ENCODE data around the gene RPP14.

DNA sequence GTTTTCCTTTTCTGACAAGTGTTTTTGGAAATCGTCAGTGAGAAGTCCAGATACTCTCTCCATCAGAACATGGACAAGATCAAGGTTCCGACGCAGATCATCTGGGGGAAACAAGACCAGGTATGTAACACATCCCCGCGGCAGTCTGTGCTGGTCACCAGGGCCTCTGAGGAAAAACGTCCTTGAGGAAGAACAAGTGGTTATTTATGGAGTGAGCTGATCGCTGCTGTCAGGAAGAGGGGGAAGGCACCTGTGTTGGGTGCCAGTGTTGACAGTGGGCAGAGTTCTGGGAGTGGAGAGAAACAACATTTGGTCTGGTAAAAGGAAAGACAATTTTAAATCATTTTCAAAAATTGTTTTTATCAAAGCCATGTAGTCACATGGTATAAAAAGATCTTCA is 20.7 kb upstream of the RPP14 start:
- TF ChIP-seq POLR2A (IDR thresholded peaks at IDR 0.05; ENCODE audit: low read length) = no peak
- no peak for TF ChIP-seq JUN (IDR thresholded peaks at IDR 0.05)
- no peak for TF ChIP-seq CTCF (IDR thresholded peaks at IDR 0.05)
- TF ChIP-seq ZSCAN20 (CRISPR knock-in tag; IDR thresholded peaks at IDR 0.05) = no peak
- no peak for TF ChIP-seq CBX2 (IDR thresholded peaks at IDR 0.05; ENCODE audit: borderline replicate concordance, low read depth)
- no peak for TF ChIP-seq CEBPB (IDR thresholded peaks at IDR 0.05)
- no peak for TF ChIP-seq REST (IDR thresholded peaks at IDR 0.05)
- no peak for TF ChIP-seq ELK1 (IDR thresholded peaks at IDR 0.05; ENCODE audit: low read depth, low read length)
- TF ChIP-seq SREBF2 (IDR thresholded peaks at IDR 0.05) = no peak
- no peak for TF ChIP-seq BCL3 (IDR thresholded peaks at IDR 0.05)
- TF ChIP-seq RFX5 (IDR thresholded peaks at IDR 0.05) = no peak
